ENCODE data around the gene GDAP2.

DNA sequence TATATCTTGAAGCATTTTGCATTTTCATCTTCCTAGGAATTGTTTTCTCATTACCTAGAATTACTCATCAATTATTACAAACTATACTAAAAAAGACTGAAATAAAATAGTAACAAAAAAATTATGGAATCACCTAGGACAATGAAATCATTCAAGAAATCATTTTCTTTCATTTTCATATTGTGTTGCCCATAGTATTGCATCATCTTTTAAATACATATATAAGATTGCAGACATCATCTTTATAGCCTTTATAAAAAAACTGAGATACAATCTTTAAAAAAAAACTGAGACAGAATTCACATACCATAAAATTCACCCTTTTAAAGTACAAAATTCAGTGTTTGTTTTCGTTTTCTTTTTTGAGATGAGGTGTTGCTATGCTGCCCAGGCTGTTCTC lies 29.6 kb downstream of the GDAP2 start:
- no peak for TF ChIP-seq JUN (IDR thresholded peaks at IDR 0.05; ENCODE audit: borderline replicate concordance, insufficient read depth, insufficient read length, low read depth)
- no peak for TF ChIP-seq MYC (IDR thresholded peaks at IDR 0.05; ENCODE audit: low read depth, low read length)
- TF ChIP-seq POLR2A (IDR thresholded peaks at IDR 0.05; ENCODE audit: low read depth, low read length) = no peak

Data from endothelial cell of umbilical vein (primary cell).